GM23338 (cell line): ENCODE results near the gene TMPRSS15.

Source experiments
- CREB1 ChIP-seq: fragments of 250-450 bp; sonication (Bioruptor Pico); IDR thresholded peaks from 2 replicates; pipeline ENCODE4 v1.5.0; 2020; ENCODE audit warnings: low read depth, mild to moderate bottlenecking, moderate library complexity
- CTCF ChIP-seq, 2 experiments: fragments of 200-600 bp in 1 of 2; sonication (generic) in 1 of 2; conservative IDR thresholded peaks; 2 replicates each; pipeline versions ENCODE4 v1.5.1 to v1.6.1; 2016 to 2017; ENCODE audit warnings: antibody characterized with exemption in 2 of 2, low read depth in 2 of 2, mild to moderate bottlenecking in 2 of 2, moderate library complexity in 1 of 2
- EZH2 ChIP-seq: fragments of 200-600 bp; sonication (generic); IDR thresholded peaks from one replicate; pipeline ENCODE4 v1.8.0; 2017; ENCODE audit warnings: antibody characterized with exemption, mild to moderate bottlenecking, low read depth; ENCODE audit not compliant: unreplicated experiment
- JUNB ChIP-seq: IDR thresholded peaks from one replicate; pipeline ENCODE4 v1.6.1; 2016; ENCODE audit warnings: antibody characterized with exemption; ENCODE audit not compliant: unreplicated experiment
- POLR2AphosphoS5 ChIP-seq: IDR thresholded peaks from 2 replicates; pipeline ENCODE4 v1.6.1; 2016; ENCODE audit warnings: antibody characterized with exemption, low read depth
- REST ChIP-seq: IDR thresholded peaks from one replicate; pipeline ENCODE4 v1.6.1; 2018; ENCODE audit warnings: antibody characterized with exemption; ENCODE audit not compliant: unreplicated experiment
- ZNF114 ChIP-seq: fragments of 250-450 bp; sonication (Bioruptor Pico); IDR thresholded peaks from 2 replicates; pipeline ENCODE4 v1.5.0; 2020; ENCODE audit warnings: mild to moderate bottlenecking, moderate library complexity
- ZNF462 ChIP-seq: fragments of 250-450 bp; sonication (Bioruptor Pico); IDR thresholded peaks from 2 replicates; pipeline ENCODE4 v1.5.0; 2020; ENCODE audit warnings: mild to moderate bottlenecking, moderate library complexity

- TF ChIP-seq POLR2AphosphoS5 (no peak), CREB1 (CRISPR knock-in tag) (no peak), CTCF (conservative IDR thresholded peaks at IDR 0.05; ENCODE audit: low read depth in 2 of 2) (no peak), EZH2 (no peak), REST (no peak), JUNB (no peak), ZNF114 (CRISPR knock-in tag) (no peak), ZNF462 (CRISPR knock-in tag) (no peak)
These were observed 136.1 kb downstream of the TMPRSS15 start for GRCh38 chr21:18267496-18267895.
